B cell (primary cell): ENCODE measurements around the gene SLC25A13. TPM values are rescaled to one million over a fixed set of nuclear protein-coding genes. Genes with fewer than 3 reads are reported as not detected.

Source experiments
- ATAC-seq: fragments of 200-7000 bp; cut with Tn5 transposase; one replicate; pipeline ENCODE4 v1.10.0; 2021; ENCODE audit warnings: low read depth, mild to moderate bottlenecking, moderate number of reproducible peaks, moderate library complexity
- CTCF ChIA-PET: fragments of 350-600 bp; sonication (Branson Sonifier 250); formaldehyde crosslinking; loops from one replicate; lab custom pipeline; 2021; ENCODE audit warnings: antibody characterized with exemption, inconsistent platforms; lab: Charles Lee
- POLR2A ChIA-PET: fragments of 350-600 bp; sonication (Branson Sonifier 250); formaldehyde crosslinking; loops from one replicate; lab custom pipeline; 2021; ENCODE audit warnings: antibody characterized with exemption; lab: Charles Lee
- DNase-seq: peaks from one replicate; pipeline ENCODE4 v3.0.0; 2013
- H2AFZ ChIP-seq: 2 replicates; pipeline ENCODE4 v1.6.1; 2012; ENCODE audit warnings: mild to moderate bottlenecking, low read depth, low read length; ENCODE audit not compliant: insufficient read depth, poor library complexity, severe bottlenecking
- H3K27ac ChIP-seq, 2 donors: 1 replicate in 1 of 2; 2 replicates in 1 of 2; pipeline ENCODE4 v1.5.1; 2012 to 2013; ENCODE audit warnings: low read length in 2 of 2, mild to moderate bottlenecking in 2 of 2, moderate library complexity in 1 of 2
- H3K27me3 ChIP-seq, 4 experiments: fragments of 200-600 bp in 1 of 4; sonication (generic) in 1 of 4; replicated peaks in 1 of 4; 1 replicate in 2 of 4; 2 replicates in 2 of 4; pipeline versions ENCODE4 v1.6.1 to v1.7.0; 2013 to 2016; ENCODE audit warnings: low read length in 3 of 4, mild to moderate bottlenecking in 2 of 4, mixed read lengths in 1 of 4, moderate library complexity in 1 of 4; ENCODE audit not compliant: insufficient read depth in 4 of 4, control insufficient read depth in 3 of 4; ENCODE audit errors: control extremely low read depth in 1 of 4
- H3K36me3 ChIP-seq, 2 experiments: replicated peaks in 1 of 2; 1 replicate in 1 of 2; 2 replicates in 1 of 2; pipeline versions ENCODE4 v1.6.1 to v1.7.1; 2013; ENCODE audit warnings: low read length in 1 of 2; ENCODE audit not compliant: insufficient read depth in 2 of 2, control insufficient read depth in 1 of 2; ENCODE audit errors: control extremely low read depth in 1 of 2, extremely low read depth in 1 of 2
- H3K4me1 ChIP-seq, 2 donors: fragments of 200-600 bp in 1 of 2; sonication (generic) in 1 of 2; 1 replicate in 1 of 2; 2 replicates in 1 of 2; pipeline versions ENCODE4 v1.5.1 to v1.6.1; 2013 to 2017; ENCODE audit warnings: low read length in 2 of 2; ENCODE audit not compliant: control insufficient read depth in 2 of 2, insufficient read depth in 2 of 2
- H3K4me2 ChIP-seq: replicated peaks from 2 replicates; pipeline ENCODE3; 2012; ENCODE audit warnings: mild to moderate bottlenecking, low read depth, low read length; ENCODE audit not compliant: poor library complexity, severe bottlenecking
- H3K4me3 ChIP-seq, 5 experiments: fragments of 200-600 bp in 1 of 5; sonication (generic) in 1 of 5; 1 replicate in 3 of 5; 2 replicates in 2 of 5; pipeline versions ENCODE4 v1.5.1 to v1.7.0; 2011 to 2016; ENCODE audit warnings: low read length in 4 of 5, mild to moderate bottlenecking in 4 of 5, low read depth in 2 of 5, control low read depth in 1 of 5, moderate library complexity in 1 of 5; ENCODE audit not compliant: insufficient read depth in 1 of 5; ENCODE audit errors: control extremely low read depth in 1 of 5, extremely low read depth in 1 of 5
- H3K79me2 ChIP-seq: fragments of 200-600 bp; sonication (generic); one replicate; pipeline ENCODE4 v1.6.0; 2016; ENCODE audit warnings: low read length; ENCODE audit not compliant: control insufficient read depth, insufficient read depth
- H3K9ac ChIP-seq: fragments of 200-600 bp; sonication (generic); 2 replicates; pipeline ENCODE4 v1.6.1; 2017; ENCODE audit warnings: mild to moderate bottlenecking, low read length, moderate library complexity
- H3K9me3 ChIP-seq, 3 donors: one replicate each; pipeline versions ENCODE4 v1.6.1 to v1.7.1; 2013; ENCODE audit warnings: low read length in 2 of 3; ENCODE audit not compliant: control insufficient read depth in 2 of 3, insufficient read depth in 1 of 3; ENCODE audit errors: control extremely low read depth in 1 of 3
- H4K20me1 ChIP-seq: 2 replicates; pipeline ENCODE4 v1.6.0; 2012; ENCODE audit warnings: mild to moderate bottlenecking, low read length; ENCODE audit not compliant: insufficient read depth, control insufficient read depth, poor library complexity, severe bottlenecking
- H3K27ac Mint-ChIP-seq: one replicate; pipeline ENCODE4 v1.8.0; 2021; ENCODE audit warnings: mixed read lengths
- H3K27me3 Mint-ChIP-seq: one replicate; pipeline ENCODE4 v1.8.0; 2021; ENCODE audit warnings: mixed read lengths
- H3K4me1 Mint-ChIP-seq: one replicate; pipeline ENCODE4 v1.8.0; 2021; ENCODE audit warnings: mixed read lengths
- H3K4me3 Mint-ChIP-seq: one replicate; pipeline ENCODE4 v1.8.0; 2021; ENCODE audit warnings: mixed read lengths
- H3K9me3 Mint-ChIP-seq: one replicate; pipeline ENCODE4 v1.8.0; 2022; ENCODE audit warnings: mixed read lengths; ENCODE audit not compliant: insufficient read depth
- CTCF ChIP-seq: fragments of 200-600 bp; IDR thresholded peaks from one replicate; pipeline ENCODE4 v1.8.0; 2022; ENCODE audit warnings: antibody characterized with exemption, mild to moderate bottlenecking
- EZH2 ChIP-seq: IDR thresholded peaks from 2 replicates; pipeline ENCODE4 v1.6.1; 2012; ENCODE audit warnings: borderline replicate concordance, low read depth, mild to moderate bottlenecking, moderate library complexity, low read length; ENCODE audit not compliant: insufficient read depth, poor library complexity, severe bottlenecking
- WGBS: methylation state at CpG from one replicate; pipeline ENCODE4 v1.1.5; 2013; ENCODE audit warnings: missing lambda C conversion rate; ENCODE audit not compliant: insufficient coverage; 5-methylcytosine and 5-hydroxymethylcytosine counted together
- intact Hi-C: fragments of 100-400 bp; cut with micrococcal nuclease; formaldehyde crosslinking; loops from one replicate; pipeline ENCODE4 v1.10.0; 2022
- polyA plus RNA-seq: library from polyadenylated mRNA; depleted of rRNA; stranded (reverse); fragments of >200 nt; gene quantifications from 2 replicates; pipeline ENCODE4 v1.2.3, GENCODE V29; 2012
- total RNA-seq, 2 donors: library from RNA; stranded (reverse); fragments of 120-200 nt in 1 of 2; gene quantifications; 1 replicate in 1 of 2; 2 replicates in 1 of 2; pipeline versions ENCODE4 v1.2.3 to v1.2.4, GENCODE V29; 2013 to 2022

The SLC25A13 gene
- total and polyA plus RNA-seq, 2 donors (not counting 1 experiment from before 2014, with no cell fraction given) = 12.5 to 30.9 TPM

GRCh38 chr7:96346293-96346953 lies 24.5 kb upstream of the SLC25A13 start:
- CTCF ChIA-PET = no interaction called here

More at GRCh38 chr7:96346293-96346953, 24.5 kb upstream of the SLC25A13 start:
- H3K27ac ChIP-seq = no peak overlapping the region
- H3K4me3 ChIP-seq = no peak overlapping the region
- Mint-ChIP-seq H3K9me3 (no peaks in the 10 kb centered on the region), H3K4me3 (no peak overlapping the region), H3K27me3 (peaks cover 20% of the 10 kb centered on the region), H3K4me1 (no peaks in the 10 kb centered on the region), H3K27ac (no peak overlapping the region)
- no peaks in the 10 kb centered on the region for H3K36me3 ChIP-seq
- H3K9me3 ChIP-seq = no peaks in the 10 kb centered on the region
- POLR2A ChIA-PET = no interaction called here
- no peak for DNase-seq
- no peak overlapping the region for H3K4me2 ChIP-seq
- no peak overlapping the region for H2AFZ ChIP-seq
- ATAC-seq = no peak
- TF ChIP-seq EZH2 (no peak), CTCF (no peak)
- H3K4me1 ChIP-seq = no peaks in the 10 kb centered on the region
- intact Hi-C loops = no loop called here
- H3K79me2 ChIP-seq = no peaks in the 10 kb centered on the region
- no peak overlapping the region for H3K9ac ChIP-seq
- 74% methylated on average over 4 of the region's 5 CpGs for WGBS
- no peaks in the 10 kb centered on the region for H4K20me1 ChIP-seq
- peaks cover 0 to 5% (median 1%) of the 10 kb centered on the region in 4 experiments for H3K27me3 ChIP-seq
